ENCODE results near the gene ERN1. TPM values are rescaled to one million over a fixed set of nuclear protein-coding genes. Genes with fewer than 3 reads are reported as not detected.

The ERN1 gene
- total and polyA plus RNA-seq, 5 donors = 3.3 to 11.4 (median 9.2) TPM

GRCh38 chr17:63996430-63997182 lies 133.3 kb downstream of the ERN1 start:
- H3K4me3 ChIP-seq (ENCODE audit: low read length) = no peak overlapping the region
- ATAC-seq = no peak
- H3K4me1 ChIP-seq (ENCODE audit: control insufficient read depth, insufficient read depth, low read length) = peaks cover 5% of the 10 kb centered on the region
- no peaks in the 10 kb centered on the region for H3K27me3 ChIP-seq (ENCODE audit: control insufficient read depth, insufficient read depth)
- no peak overlapping the region for H3K27ac ChIP-seq (ENCODE audit: low read length)
- WGBS = 91% methylated on average over 11 of the region's 11 CpGs
- intact Hi-C loops (cut with DNase I) = loop anchor here in 1 of 4 donors (10.0 kb wide), 1 partner anchor 82 kb away; the partner anchor contains the start of genes CSHL1 and GH1
- no peaks in the 10 kb centered on the region for H3K9me3 ChIP-seq (ENCODE audit: control insufficient read depth, low read length)
- DNase-seq = no peak

GRCh38 chr17:63995626-63996025 lies 134.3 kb downstream of the ERN1 start:
- Histone ChIP-seq H3K4me3 (ENCODE audit: low read length) (no peak overlapping the region), H3K27ac (ENCODE audit: low read length) (no peak overlapping the region), H3K27me3 (ENCODE audit: control insufficient read depth, insufficient read depth) (no peaks in the 10 kb centered on the region), H3K9me3 (ENCODE audit: control insufficient read depth, low read length) (no peaks in the 10 kb centered on the region), H3K4me1 (ENCODE audit: control insufficient read depth, insufficient read depth, low read length) (peaks cover 5% of the 10 kb centered on the region)
- WGBS = 90% methylated on average over 5 of the region's 5 CpGs
- intact Hi-C loops (cut with DNase I) = loop anchor here in 1 of 4 donors (10.0 kb wide), 1 partner anchor 81 kb away; the partner anchor contains the start of genes CSHL1 and GH1
- DNase-seq (no peak), ATAC-seq (no peak)

- no peak for ATAC-seq
- Histone ChIP-seq H3K4me3 (ENCODE audit: low read length) (no peak overlapping the region), H3K27ac (ENCODE audit: low read length) (no peak overlapping the region), H3K27me3 (ENCODE audit: control insufficient read depth, insufficient read depth) (no peaks in the 10 kb centered on the region), H3K9me3 (ENCODE audit: control insufficient read depth, low read length) (no peaks in the 10 kb centered on the region), H3K4me1 (ENCODE audit: control insufficient read depth, insufficient read depth, low read length) (peaks cover 5% of the 10 kb centered on the region)
- DNase-seq = no peak
- intact Hi-C loops (cut with DNase I) = loop anchor here in 3 of 4 donors (5.0 to 10.0 kb wide), 3 partner anchors 46 to 79 kb away; partner anchors contain the start of genes GH1 (in 2 of the 3) and CSHL1 (in 1 of the 3)
- 85% methylated on average over 3 of the region's 3 CpGs for WGBS
These were observed 136.5 kb downstream of the ERN1 start for GRCh38 chr17:63993368-63993985.

GRCh38 chr17:63991611-63992010 lies 138.3 kb downstream of the ERN1 start:
- Histone ChIP-seq H3K4me1 (ENCODE audit: control insufficient read depth, insufficient read depth, low read length) (no peaks in the 10 kb centered on the region), H3K4me3 (ENCODE audit: low read length) (no peak overlapping the region), H3K9me3 (ENCODE audit: control insufficient read depth, low read length) (no peaks in the 10 kb centered on the region), H3K27ac (ENCODE audit: low read length) (no peak overlapping the region), H3K27me3 (ENCODE audit: control insufficient read depth, insufficient read depth) (no peaks in the 10 kb centered on the region)
- DNase-seq = no peak
- 84% methylated on average over 11 of the region's 11 CpGs for WGBS
- intact Hi-C loops (cut with DNase I) = loop anchor here (2.0 to 10.0 kb wide), 4 partner anchors 44 to 77 kb away; partner anchors contain the start of genes GH1 (in 4 of the 4) and CSHL1 (in 1 of the 4)
- no peak for ATAC-seq

GRCh38 chr17:63989622-63990345 lies 140.2 kb downstream of the ERN1 start:
- Histone ChIP-seq H3K27ac (ENCODE audit: low read length) (no peak overlapping the region), H3K4me3 (ENCODE audit: low read length) (no peak overlapping the region), H3K4me1 (ENCODE audit: control insufficient read depth, insufficient read depth, low read length) (peaks cover 3% of the 10 kb centered on the region), H3K9me3 (ENCODE audit: control insufficient read depth, low read length) (no peaks in the 10 kb centered on the region), H3K27me3 (ENCODE audit: control insufficient read depth, insufficient read depth) (no peaks in the 10 kb centered on the region)
- DNase-seq (no peak), ATAC-seq (no peak)
- 86% methylated on average over 21 of the region's 21 CpGs for WGBS
- intact Hi-C loops (cut with DNase I) = loop anchor here (2.0 to 10.0 kb wide), 4 partner anchors 42 to 75 kb away; partner anchors contain the start of genes GH1 (in 4 of the 4) and CSHL1 (in 1 of the 4)

Other genes starting within 250 kb of the ERN1 start
- gene GH2, start 248.2 kb downstream of the ERN1 start, total RNA-seq = not detected
- not detected for gene GH2, start 248.2 kb downstream of the ERN1 start, polyA plus RNA-seq
- not detected for gene CSH1, start 233.6 kb downstream of the ERN1 start, total RNA-seq
- not detected for gene CSH1, start 233.6 kb downstream of the ERN1 start, polyA plus RNA-seq
- gene CSHL1, start 218.9 kb downstream of the ERN1 start, total RNA-seq = not detected
- not detected for gene CSHL1, start 218.9 kb downstream of the ERN1 start, polyA plus RNA-seq
- gene GH1, start 211.3 kb downstream of the ERN1 start, total RNA-seq = not detected
- gene GH1, start 211.3 kb downstream of the ERN1 start, polyA plus RNA-seq = not detected
- 1 to 10 TPM; 1.1 to 2.5 (median 2.1) TPM for gene CD79B, start 197.8 kb downstream of the ERN1 start, total RNA-seq
- 2.7 TPM for gene CD79B, start 197.8 kb downstream of the ERN1 start, polyA plus RNA-seq
- 1 to 10 TPM; 1.7 to 5.8 (median 3.0) TPM for gene SCN4A, start 157.2 kb downstream of the ERN1 start, total RNA-seq
- gene SCN4A, start 157.2 kb downstream of the ERN1 start, polyA plus RNA-seq = 1.6 TPM
- gene PRR29, start 131.8 kb downstream of the ERN1 start, total RNA-seq = under 1 TPM in 3 of 4 donors, not detected in 1; 0.11 to 0.25 (median 0.15) TPM
- gene PRR29, start 131.8 kb downstream of the ERN1 start, polyA plus RNA-seq = 0.45 TPM
- 10 to 100 TPM; 17.6 to 31.7 (median 26.3) TPM for gene ICAM2, start 109.5 kb downstream of the ERN1 start, total RNA-seq
- 50.3 TPM for gene ICAM2, start 109.5 kb downstream of the ERN1 start, polyA plus RNA-seq
- 10 to 100 TPM; 42.6 to 56.8 (median 46.6) TPM for gene TEX2, start 133.1 kb upstream of the ERN1 start, total RNA-seq
- gene TEX2, start 133.1 kb upstream of the ERN1 start, polyA plus RNA-seq = 21.4 TPM